ENCODE data around the gene CDK18. TPM values are rescaled to one million over a fixed set of nuclear protein-coding genes. Genes with fewer than 3 reads are reported as not detected.

Gene CDK18
- total and polyA plus RNA-seq, 4 donors: 2.4 to 3.7 (median 3.1) TPM

DNA sequence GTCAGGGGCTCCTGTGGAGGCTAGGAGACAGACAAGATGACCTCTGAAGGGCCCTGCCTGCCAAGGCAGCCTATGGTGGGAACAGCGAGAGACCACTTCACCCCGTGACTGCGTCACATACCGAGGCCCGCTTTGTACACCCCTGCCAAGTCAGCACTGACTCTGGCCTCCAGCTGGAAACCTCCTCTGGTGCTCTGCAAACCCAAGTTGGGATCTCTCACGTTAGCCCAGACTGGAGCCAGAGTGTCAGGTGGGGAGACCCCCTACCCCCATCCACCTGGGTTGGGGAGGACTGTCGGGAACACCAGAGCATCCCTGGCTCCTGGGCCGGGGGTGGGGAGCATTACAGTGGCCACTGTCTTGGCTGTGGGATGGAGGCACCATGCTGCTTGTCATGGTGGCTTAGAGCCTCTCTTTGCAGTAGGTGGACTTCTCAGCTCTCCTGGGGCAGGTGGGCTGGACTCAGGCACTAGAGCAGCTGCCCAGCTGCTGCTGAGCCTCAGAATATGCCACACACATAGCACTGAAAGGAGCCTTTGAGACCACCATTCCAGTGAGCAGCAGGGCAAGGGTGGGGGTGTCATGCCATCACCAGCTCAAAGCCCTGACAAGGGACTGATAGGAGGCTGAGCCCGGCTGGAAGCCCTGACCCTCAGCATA, 77.0 kb downstream of the CDK18 start:
- Histone ChIP-seq H3K4me1 (ENCODE audit: control insufficient read depth in 4 of 4, insufficient read depth in 4 of 4, low read length in 3 of 4) (no peaks in the 10 kb centered on the region), H3K9me3 (ENCODE audit: control insufficient read depth in 4 of 4, low read length in 3 of 4) (no peaks in the 10 kb centered on the region), H3K4me3 (ENCODE audit: low read depth in 1 of 3, low read length in 3 of 3) (no peak overlapping the region), H3K27me3 (ENCODE audit: control insufficient read depth in 4 of 4, insufficient read depth in 4 of 4, low read length in 3 of 4) (peaks cover 0 to 12% (median 2%) of the 10 kb centered on the region in 4 donors), H3K36me3 (ENCODE audit: control insufficient read depth in 4 of 4, insufficient read depth in 3 of 4, low read depth in 1 of 4, low read length in 3 of 4) (no peaks in the 10 kb centered on the region), H3K9ac (ENCODE audit: low read depth in 1 of 2, low read length in 2 of 2) (no peak overlapping the region), H3K27ac (ENCODE audit: low read depth in 1 of 2, low read length in 2 of 2) (no peak overlapping the region)
- WGBS: 94% methylated on average over 9 of the region's 9 CpGs
- TF ChIP-seq, protein P1, sequence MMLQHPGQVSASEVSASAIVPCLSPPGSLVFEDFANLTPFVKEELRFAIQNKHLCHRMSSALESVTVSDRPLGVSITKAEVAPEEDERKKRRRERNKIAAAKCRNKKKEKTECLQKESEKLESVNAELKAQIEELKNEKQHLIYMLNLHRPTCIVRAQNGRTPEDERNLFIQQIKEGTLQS (IDR thresholded peaks at IDR 0.05): no peak
- TF ChIP-seq SP1 (IDR thresholded peaks at IDR 0.05): no peak
- no peak for TF ChIP-seq EGR1 (IDR thresholded peaks at IDR 0.05; ENCODE audit: low read depth in 2 of 2)
- TF ChIP-seq FOXA1 (IDR thresholded peaks at IDR 0.05): no peak
- TF ChIP-seq, protein P2, sequence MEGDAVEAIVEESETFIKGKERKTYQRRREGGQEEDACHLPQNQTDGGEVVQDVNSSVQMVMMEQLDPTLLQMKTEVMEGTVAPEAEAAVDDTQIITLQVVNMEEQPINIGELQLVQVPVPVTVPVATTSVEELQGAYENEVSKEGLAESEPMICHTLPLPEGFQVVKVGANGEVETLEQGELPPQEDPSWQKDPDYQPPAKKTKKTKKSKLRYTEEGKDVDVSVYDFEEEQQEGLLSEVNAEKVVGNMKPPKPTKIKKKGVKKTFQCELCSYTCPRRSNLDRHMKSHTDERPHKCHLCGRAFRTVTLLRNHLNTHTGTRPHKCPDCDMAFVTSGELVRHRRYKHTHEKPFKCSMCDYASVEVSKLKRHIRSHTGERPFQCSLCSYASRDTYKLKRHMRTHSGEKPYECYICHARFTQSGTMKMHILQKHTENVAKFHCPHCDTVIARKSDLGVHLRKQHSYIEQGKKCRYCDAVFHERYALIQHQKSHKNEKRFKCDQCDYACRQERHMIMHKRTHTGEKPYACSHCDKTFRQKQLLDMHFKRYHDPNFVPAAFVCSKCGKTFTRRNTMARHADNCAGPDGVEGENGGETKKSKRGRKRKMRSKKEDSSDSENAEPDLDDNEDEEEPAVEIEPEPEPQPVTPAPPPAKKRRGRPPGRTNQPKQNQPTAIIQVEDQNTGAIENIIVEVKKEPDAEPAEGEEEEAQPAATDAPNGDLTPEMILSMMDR (IDR thresholded peaks at IDR 0.05; ENCODE audit: low read depth, low read length, missing input control): no peak
- TF ChIP-seq HNF4A (conservative IDR thresholded peaks at IDR 0.05): no peak
- TF ChIP-seq NR2F2 (IDR thresholded peaks at IDR 0.05): no peak
- TF ChIP-seq, protein P3, sequence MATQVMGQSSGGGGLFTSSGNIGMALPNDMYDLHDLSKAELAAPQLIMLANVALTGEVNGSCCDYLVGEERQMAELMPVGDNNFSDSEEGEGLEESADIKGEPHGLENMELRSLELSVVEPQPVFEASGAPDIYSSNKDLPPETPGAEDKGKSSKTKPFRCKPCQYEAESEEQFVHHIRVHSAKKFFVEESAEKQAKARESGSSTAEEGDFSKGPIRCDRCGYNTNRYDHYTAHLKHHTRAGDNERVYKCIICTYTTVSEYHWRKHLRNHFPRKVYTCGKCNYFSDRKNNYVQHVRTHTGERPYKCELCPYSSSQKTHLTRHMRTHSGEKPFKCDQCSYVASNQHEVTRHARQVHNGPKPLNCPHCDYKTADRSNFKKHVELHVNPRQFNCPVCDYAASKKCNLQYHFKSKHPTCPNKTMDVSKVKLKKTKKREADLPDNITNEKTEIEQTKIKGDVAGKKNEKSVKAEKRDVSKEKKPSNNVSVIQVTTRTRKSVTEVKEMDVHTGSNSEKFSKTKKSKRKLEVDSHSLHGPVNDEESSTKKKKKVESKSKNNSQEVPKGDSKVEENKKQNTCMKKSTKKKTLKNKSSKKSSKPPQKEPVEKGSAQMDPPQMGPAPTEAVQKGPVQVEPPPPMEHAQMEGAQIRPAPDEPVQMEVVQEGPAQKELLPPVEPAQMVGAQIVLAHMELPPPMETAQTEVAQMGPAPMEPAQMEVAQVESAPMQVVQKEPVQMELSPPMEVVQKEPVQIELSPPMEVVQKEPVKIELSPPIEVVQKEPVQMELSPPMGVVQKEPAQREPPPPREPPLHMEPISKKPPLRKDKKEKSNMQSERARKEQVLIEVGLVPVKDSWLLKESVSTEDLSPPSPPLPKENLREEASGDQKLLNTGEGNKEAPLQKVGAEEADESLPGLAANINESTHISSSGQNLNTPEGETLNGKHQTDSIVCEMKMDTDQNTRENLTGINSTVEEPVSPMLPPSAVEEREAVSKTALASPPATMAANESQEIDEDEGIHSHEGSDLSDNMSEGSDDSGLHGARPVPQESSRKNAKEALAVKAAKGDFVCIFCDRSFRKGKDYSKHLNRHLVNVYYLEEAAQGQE (IDR thresholded peaks at IDR 0.05): no peak
- no peak for TF ChIP-seq FOXA2 (IDR thresholded peaks at IDR 0.05)
- TF ChIP-seq HNF4G (IDR thresholded peaks at IDR 0.05): no peak
- no peak for TF ChIP-seq RXRA (IDR thresholded peaks at IDR 0.05)
- no peak for TF ChIP-seq GABPA (IDR thresholded peaks at IDR 0.05 in 1 of 2, conservative IDR thresholded peaks at IDR 0.05 in 1 of 2)
- TF ChIP-seq TAF1 (conservative IDR thresholded peaks at IDR 0.05): no peak
- TF ChIP-seq, protein P4, sequence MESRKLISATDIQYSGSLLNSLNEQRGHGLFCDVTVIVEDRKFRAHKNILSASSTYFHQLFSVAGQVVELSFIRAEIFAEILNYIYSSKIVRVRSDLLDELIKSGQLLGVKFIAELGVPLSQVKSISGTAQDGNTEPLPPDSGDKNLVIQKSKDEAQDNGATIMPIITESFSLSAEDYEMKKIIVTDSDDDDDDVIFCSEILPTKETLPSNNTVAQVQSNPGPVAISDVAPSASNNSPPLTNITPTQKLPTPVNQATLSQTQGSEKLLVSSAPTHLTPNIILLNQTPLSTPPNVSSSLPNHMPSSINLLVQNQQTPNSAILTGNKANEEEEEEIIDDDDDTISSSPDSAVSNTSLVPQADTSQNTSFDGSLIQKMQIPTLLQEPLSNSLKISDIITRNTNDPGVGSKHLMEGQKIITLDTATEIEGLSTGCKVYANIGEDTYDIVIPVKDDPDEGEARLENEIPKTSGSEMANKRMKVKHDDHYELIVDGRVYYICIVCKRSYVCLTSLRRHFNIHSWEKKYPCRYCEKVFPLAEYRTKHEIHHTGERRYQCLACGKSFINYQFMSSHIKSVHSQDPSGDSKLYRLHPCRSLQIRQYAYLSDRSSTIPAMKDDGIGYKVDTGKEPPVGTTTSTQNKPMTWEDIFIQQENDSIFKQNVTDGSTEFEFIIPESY (IDR thresholded peaks at IDR 0.05): no peak
- no peak for TF ChIP-seq YY1 (IDR thresholded peaks at IDR 0.05)
- no peak for TF ChIP-seq RAD21 (IDR thresholded peaks at IDR 0.05)
- no peak for TF ChIP-seq JUND (IDR thresholded peaks at IDR 0.05)
- TF ChIP-seq, protein P5, sequence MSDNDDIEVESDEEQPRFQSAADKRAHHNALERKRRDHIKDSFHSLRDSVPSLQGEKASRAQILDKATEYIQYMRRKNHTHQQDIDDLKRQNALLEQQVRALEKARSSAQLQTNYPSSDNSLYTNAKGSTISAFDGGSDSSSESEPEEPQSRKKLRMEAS (IDR thresholded peaks at IDR 0.05): no peak
- DNase-seq (ENCODE audit: low spot score): no peak
